Karpas-422 (cell line): ENCODE measurements around the gene ABCC5. TPM values are rescaled to one million over a fixed set of nuclear protein-coding genes. Genes with fewer than 3 reads are reported as not detected.

Experiments
- DNase-seq: peaks from one replicate; pipeline ENCODE4 v3.0.0-alpha.2; 2015
- H2AFZ ChIP-seq: fragments of 200-600 bp; sonication (generic); 2 replicates; pipeline ENCODE4 v1.6.1; 2014; ENCODE audit warnings: antibody characterized with exemption, low read length, mixed read lengths
- H3K27ac ChIP-seq: fragments of 200-600 bp; sonication (generic); 2 replicates; pipeline ENCODE4 v1.5.1; 2014; ENCODE audit warnings: mild to moderate bottlenecking, low read length, moderate library complexity
- H3K27me3 ChIP-seq: fragments of 200-600 bp; sonication (generic); 2 replicates; pipeline ENCODE4 v1.6.1; 2014; ENCODE audit warnings: low read length, mixed read lengths
- H3K36me3 ChIP-seq: fragments of 200-600 bp; sonication (generic); 2 replicates; pipeline ENCODE4 v1.6.1; 2014; ENCODE audit warnings: low read length, mixed read lengths; ENCODE audit not compliant: insufficient read depth
- H3K4me1 ChIP-seq: fragments of 200-600 bp; sonication (generic); 2 replicates; pipeline ENCODE4 v1.6.1; 2014; ENCODE audit warnings: mild to moderate bottlenecking, low read length, mixed read lengths
- H3K4me2 ChIP-seq: fragments of 200-600 bp; sonication (generic); 2 replicates; pipeline ENCODE4 v1.6.1; 2014; ENCODE audit warnings: low read length, low read depth, mild to moderate bottlenecking; ENCODE audit not compliant: poor library complexity, severe bottlenecking
- H3K4me3 ChIP-seq: fragments of 200-600 bp; sonication (generic); 2 replicates; pipeline ENCODE4 v1.5.1; 2014; ENCODE audit warnings: mild to moderate bottlenecking, antibody characterized with exemption, low read length, mixed read lengths
- H3K79me2 ChIP-seq: fragments of 200-600 bp; sonication (generic); 2 replicates; pipeline ENCODE4 v1.6.1; 2014; ENCODE audit warnings: mild to moderate bottlenecking, low read length, mixed read lengths
- H3K9ac ChIP-seq: fragments of 200-600 bp; sonication (generic); 2 replicates; pipeline ENCODE4 v1.6.0; 2014; ENCODE audit warnings: low read length
- H3K9me2 ChIP-seq: fragments of 200-600 bp; sonication (generic), shearing (Covaris generic); replicated peaks from 2 replicates; pipeline ENCODE4 v1.6.0; 2014; ENCODE audit warnings: mild to moderate bottlenecking, low read length, moderate library complexity; ENCODE audit not compliant: insufficient read depth
- H3K9me3 ChIP-seq: fragments of 300-700, 200-600 bp; sonication (generic); 2 replicates; pipeline ENCODE4 v1.6.1; 2014; ENCODE audit warnings: low read length, mixed read lengths
- H4K20me1 ChIP-seq: fragments of 200-600 bp; sonication (generic); 2 replicates; pipeline ENCODE4 v1.6.1; 2014; ENCODE audit warnings: mild to moderate bottlenecking, antibody characterized with exemption, low read length, low read depth; ENCODE audit not compliant: insufficient read depth
- total RNA-seq: library from RNA; depleted of rRNA; stranded (reverse); fragments of >200 nt; shearing (Covaris generic); gene quantifications from 2 replicates; pipeline ENCODE4 v1.2.3, GENCODE V29; 2014; ENCODE audit warnings: low replicate concordance

The ABCC5 gene
- total RNA-seq, 1 experiment from 2014 or later = 86.5 TPM

DNA sequence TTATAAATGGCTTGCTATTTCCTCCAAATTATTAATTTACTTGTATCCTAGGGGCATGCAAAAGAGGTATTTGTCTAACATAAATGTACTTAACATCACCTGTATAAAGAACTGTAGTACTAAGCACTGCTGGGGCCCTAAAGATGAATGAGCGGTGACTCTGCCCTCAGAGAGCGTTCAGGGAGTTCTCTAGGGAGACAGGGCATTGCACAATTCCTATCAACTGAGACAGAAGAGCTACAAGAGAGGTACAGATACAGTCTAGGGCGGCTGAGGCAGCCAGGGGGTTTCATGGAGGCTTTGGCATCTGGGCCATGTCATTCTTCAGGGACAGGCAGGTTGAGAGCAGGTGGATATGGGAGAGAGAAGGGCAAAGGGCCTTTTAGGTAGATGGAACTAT, 93.1 kb downstream of the ABCC5 start:
- Histone ChIP-seq H3K9me3 (no peaks in the 10 kb centered on the region), H3K4me1 (no peaks in the 10 kb centered on the region), H3K4me3 (no peak overlapping the region), H3K4me2 (no peak overlapping the region), H3K27me3 (no peaks in the 10 kb centered on the region), H3K9me2 (no peaks in the 10 kb centered on the region), H2AFZ (no peak overlapping the region), H3K9ac (no peak overlapping the region), H3K27ac (no peak overlapping the region), H3K79me2 (no peaks in the 10 kb centered on the region), H3K36me3 (peaks cover 30% of the 10 kb centered on the region), H4K20me1 (no peaks in the 10 kb centered on the region)
- no peak for DNase-seq

GRCh38 chr3:183922421-183922820, 95.3 kb downstream of the ABCC5 start:
- H3K27me3 ChIP-seq = no peaks in the 10 kb centered on the region
- H3K36me3 ChIP-seq = peaks cover 30% of the 10 kb centered on the region
- H3K4me2 ChIP-seq = no peak overlapping the region
- DNase-seq = no peak
- no peak overlapping the region for H3K4me3 ChIP-seq
- H3K4me1 ChIP-seq = no peaks in the 10 kb centered on the region
- H3K9ac ChIP-seq = no peak overlapping the region
- no peaks in the 10 kb centered on the region for H3K9me2 ChIP-seq
- H3K9me3 ChIP-seq = no peaks in the 10 kb centered on the region
- no peak overlapping the region for H3K27ac ChIP-seq
- H4K20me1 ChIP-seq = no peaks in the 10 kb centered on the region
- H2AFZ ChIP-seq = no peak overlapping the region
- no peaks in the 10 kb centered on the region for H3K79me2 ChIP-seq

DNA sequence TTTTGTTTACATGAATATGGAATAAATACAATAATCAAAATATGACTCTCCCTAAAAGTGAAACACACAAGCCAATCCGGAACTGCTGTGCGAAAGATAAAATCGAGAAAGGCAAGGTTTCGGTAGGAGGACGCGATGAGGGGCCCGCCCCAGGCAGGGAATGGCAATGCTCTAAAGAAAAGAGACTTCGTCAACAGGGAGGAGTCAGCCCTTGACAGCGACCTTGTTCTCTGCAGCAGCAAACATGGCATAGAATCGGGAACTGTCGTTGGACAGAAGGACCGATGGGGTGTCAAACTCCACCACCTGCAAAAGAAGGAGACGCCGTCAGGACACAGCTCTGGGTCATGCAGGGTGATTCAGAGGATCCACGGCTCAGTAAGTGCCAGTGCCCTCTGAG, 96.6 kb downstream of the ABCC5 start:
- Histone ChIP-seq H3K9me3 (no peaks in the 10 kb centered on the region), H3K36me3 (peaks cover 30% of the 10 kb centered on the region), H3K4me3 (no peak overlapping the region), H3K79me2 (no peaks in the 10 kb centered on the region), H3K27me3 (no peaks in the 10 kb centered on the region), H3K27ac (no peak overlapping the region), H2AFZ (no peak overlapping the region), H3K4me1 (no peaks in the 10 kb centered on the region), H3K9me2 (no peaks in the 10 kb centered on the region), H3K4me2 (no peak overlapping the region), H4K20me1 (no peaks in the 10 kb centered on the region), H3K9ac (no peak overlapping the region)
- no peak for DNase-seq

DNA sequence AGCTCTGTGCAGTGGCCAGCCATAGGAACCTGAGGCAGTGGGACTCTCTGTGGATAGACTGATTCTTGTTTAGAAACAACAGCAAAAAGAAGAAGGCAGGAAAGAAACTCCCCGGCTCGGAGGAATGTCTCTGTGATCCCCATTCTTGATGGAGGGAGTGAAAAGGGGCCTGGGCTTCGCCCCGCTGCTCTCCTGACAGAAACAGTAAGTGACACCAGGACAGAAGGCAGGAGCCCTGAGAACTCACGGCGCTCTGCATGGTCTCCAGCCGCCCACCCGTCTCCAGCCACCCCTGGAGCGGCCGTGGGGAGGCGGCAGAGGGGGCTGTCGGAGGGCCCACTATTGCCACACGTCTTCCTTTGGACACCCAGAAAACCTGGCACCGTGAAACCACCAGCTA, 97.3 kb downstream of the ABCC5 start:
- no peaks in the 10 kb centered on the region for H3K79me2 ChIP-seq
- no peak overlapping the region for H3K4me2 ChIP-seq
- peaks cover 28% of the 10 kb centered on the region for H3K36me3 ChIP-seq
- H3K27ac ChIP-seq = no peak overlapping the region
- H3K27me3 ChIP-seq = no peaks in the 10 kb centered on the region
- H3K9ac ChIP-seq = no peak overlapping the region
- no peak overlapping the region for H3K4me3 ChIP-seq
- H4K20me1 ChIP-seq = no peaks in the 10 kb centered on the region
- H3K9me3 ChIP-seq = no peaks in the 10 kb centered on the region
- no peak for DNase-seq
- H3K4me1 ChIP-seq = peaks cover 2% of the 10 kb centered on the region
- H2AFZ ChIP-seq = no peak overlapping the region
- H3K9me2 ChIP-seq = no peaks in the 10 kb centered on the region

GRCh38 chr3:183918178-183918577, 99.5 kb downstream of the ABCC5 start:
- H3K79me2 ChIP-seq = no peaks in the 10 kb centered on the region
- H3K9me2 ChIP-seq = no peaks in the 10 kb centered on the region
- H4K20me1 ChIP-seq = no peaks in the 10 kb centered on the region
- H3K4me1 ChIP-seq = peaks cover 7% of the 10 kb centered on the region
- H3K27me3 ChIP-seq = no peaks in the 10 kb centered on the region
- peaks cover 19% of the 10 kb centered on the region for H3K36me3 ChIP-seq
- no peak overlapping the region for H3K4me3 ChIP-seq
- no peak overlapping the region for H3K27ac ChIP-seq
- no peak overlapping the region for H2AFZ ChIP-seq
- no peaks in the 10 kb centered on the region for H3K9me3 ChIP-seq
- no peak for DNase-seq
- no peak overlapping the region for H3K9ac ChIP-seq
- H3K4me2 ChIP-seq = no peak overlapping the region

- DNase-seq = no peak
- no peaks in the 10 kb centered on the region for H3K79me2 ChIP-seq
- H3K9me3 ChIP-seq = no peaks in the 10 kb centered on the region
- H3K9ac ChIP-seq = no peak overlapping the region
- H3K27me3 ChIP-seq = no peaks in the 10 kb centered on the region
- no peak overlapping the region for H2AFZ ChIP-seq
- H3K4me2 ChIP-seq = no peak overlapping the region
- peaks cover 18% of the 10 kb centered on the region for H3K36me3 ChIP-seq
- H3K9me2 ChIP-seq = no peaks in the 10 kb centered on the region
- no peak overlapping the region for H3K27ac ChIP-seq
- no peaks in the 10 kb centered on the region for H4K20me1 ChIP-seq
- no peak overlapping the region for H3K4me3 ChIP-seq
- H3K4me1 ChIP-seq = peaks cover 7% of the 10 kb centered on the region
Observed at GRCh38 chr3:183917776-183918175, 99.9 kb downstream of the ABCC5 start.

DNA sequence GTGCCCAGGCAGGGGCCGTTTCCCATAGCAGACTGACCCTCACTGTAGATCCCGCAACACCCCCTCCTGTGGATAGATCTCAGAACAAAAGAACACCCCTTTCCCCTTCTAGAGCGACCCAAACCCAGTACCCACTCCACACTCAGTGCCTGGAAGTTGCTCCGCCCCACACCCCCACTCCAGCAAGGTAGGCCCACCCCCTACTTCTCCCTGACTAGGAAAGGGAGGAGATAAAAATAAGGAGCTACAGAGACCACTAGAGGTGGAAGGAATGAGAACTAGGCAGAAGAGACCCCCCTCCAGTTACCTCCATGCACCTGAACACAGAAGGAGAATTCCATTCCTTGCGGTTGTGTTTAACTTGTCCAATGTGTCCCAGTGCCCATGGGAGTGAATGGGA, 102.8 kb downstream of the ABCC5 start:
- H3K79me2 ChIP-seq = no peaks in the 10 kb centered on the region
- peaks cover 4% of the 10 kb centered on the region; the same call in 1 of the 2 replicates for H3K36me3 ChIP-seq
- H3K9ac ChIP-seq = no peak overlapping the region
- H2AFZ ChIP-seq = no peak overlapping the region
- no peak overlapping the region for H3K4me2 ChIP-seq
- H3K4me1 ChIP-seq = peaks cover 7% of the 10 kb centered on the region
- no peaks in the 10 kb centered on the region for H4K20me1 ChIP-seq
- H3K27me3 ChIP-seq = no peaks in the 10 kb centered on the region
- no peak overlapping the region for H3K27ac ChIP-seq
- no peak for DNase-seq
- H3K9me2 ChIP-seq = no peaks in the 10 kb centered on the region
- no peak overlapping the region for H3K4me3 ChIP-seq
- H3K9me3 ChIP-seq = no peaks in the 10 kb centered on the region

DNA sequence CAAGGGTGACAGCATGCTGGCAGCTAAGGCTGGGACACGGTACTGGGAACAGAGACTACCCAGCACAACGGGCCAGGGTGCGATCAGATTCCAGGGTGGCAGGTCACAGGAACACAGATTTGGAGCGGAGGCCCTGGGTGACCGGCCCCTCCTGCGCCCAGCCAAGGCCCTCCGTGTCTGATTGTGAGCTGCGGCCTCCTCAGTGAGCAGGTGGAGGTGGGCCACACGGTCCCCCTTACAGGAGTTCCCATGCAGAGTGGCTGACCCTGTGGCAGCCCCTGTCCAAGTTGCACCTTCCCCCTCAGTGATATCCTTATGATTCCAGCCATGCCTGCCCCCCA, 104.1 kb downstream of the ABCC5 start:
- no peak overlapping the region for H3K27ac ChIP-seq
- H3K27me3 ChIP-seq = no peaks in the 10 kb centered on the region
- no peak overlapping the region for H3K9ac ChIP-seq
- no peak overlapping the region for H3K4me3 ChIP-seq
- no peak overlapping the region for H3K4me2 ChIP-seq
- H3K9me2 ChIP-seq = no peaks in the 10 kb centered on the region
- no peak overlapping the region for H2AFZ ChIP-seq
- no peak for DNase-seq
- no peaks in the 10 kb centered on the region for H3K79me2 ChIP-seq
- H4K20me1 ChIP-seq = no peaks in the 10 kb centered on the region
- H3K9me3 ChIP-seq = no peaks in the 10 kb centered on the region
- no peaks in the 10 kb centered on the region for H3K36me3 ChIP-seq
- H3K4me1 ChIP-seq = peaks cover 7% of the 10 kb centered on the region
